Measurements from ENCODE around the gene RCN2.
A peak's percentile ranks its signal among the peaks of the same experiment; 100 is the strongest.

RCN2 gene

DNA sequence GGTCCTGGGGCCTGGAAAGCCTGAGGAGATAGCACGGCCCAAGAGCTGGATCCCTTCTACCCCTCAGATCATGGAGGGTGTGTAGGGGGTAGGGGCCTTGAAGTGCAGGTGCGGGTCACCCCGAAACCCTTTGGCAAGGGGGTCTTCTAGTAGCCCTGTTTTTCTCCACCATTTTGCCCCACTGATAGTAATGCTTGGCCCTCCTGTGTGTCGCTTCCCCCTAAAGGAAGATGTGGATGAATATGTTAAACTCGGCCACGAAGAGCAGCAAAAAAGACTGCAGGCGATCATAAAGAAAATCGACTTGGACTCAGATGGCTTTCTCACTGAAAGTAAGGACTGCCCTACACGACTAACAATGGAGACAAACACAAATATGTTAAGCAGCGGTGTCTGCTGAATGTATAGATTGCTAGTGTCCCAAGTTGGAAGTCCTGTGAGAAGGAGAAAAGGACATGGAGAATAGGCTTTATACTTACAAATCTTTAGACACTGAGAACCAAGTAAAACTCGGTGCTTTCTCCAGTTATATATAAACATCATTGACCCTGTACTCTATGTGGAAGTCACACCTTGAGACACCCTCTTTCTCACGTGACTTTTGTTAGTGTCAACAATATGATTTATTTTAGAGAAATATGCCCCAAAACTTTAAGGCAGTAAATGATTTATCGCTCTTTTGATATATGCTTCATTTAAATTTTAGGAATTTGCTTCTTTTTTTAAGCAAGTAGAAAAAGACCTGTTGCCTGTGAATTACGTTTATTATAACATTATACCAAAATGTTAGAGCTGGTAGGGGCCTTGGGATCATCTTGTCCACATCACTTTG lies 802 bp downstream of the RCN2 start:
- Histone ChIP-seq H3K4me3 (ENCODE audit: low read length) (peak overlapping the region; percentile 93), H3K9me3 (ENCODE audit: control insufficient read depth, insufficient read depth, low read length) (no peaks in the 10 kb centered on the region), H3K27me3 (ENCODE audit: control insufficient read depth, insufficient read depth, low read length) (no peaks in the 10 kb centered on the region), H3K36me3 (ENCODE audit: control insufficient read depth, insufficient read depth, low read length) (peaks cover 12% of the 10 kb centered on the region; the same call in 1 of the 2 replicates), H3K27ac (ENCODE audit: low read length) (no peak overlapping the region), H3K4me1 (ENCODE audit: control insufficient read depth, insufficient read depth, low read length) (no peaks in the 10 kb centered on the region)
- DNase-seq (ENCODE audit: low read depth, low spot score): no peak
- WGBS (ENCODE audit: insufficient coverage, insufficient read length): no CpG with 5 or more reads among the region's 14 CpGs

DNA sequence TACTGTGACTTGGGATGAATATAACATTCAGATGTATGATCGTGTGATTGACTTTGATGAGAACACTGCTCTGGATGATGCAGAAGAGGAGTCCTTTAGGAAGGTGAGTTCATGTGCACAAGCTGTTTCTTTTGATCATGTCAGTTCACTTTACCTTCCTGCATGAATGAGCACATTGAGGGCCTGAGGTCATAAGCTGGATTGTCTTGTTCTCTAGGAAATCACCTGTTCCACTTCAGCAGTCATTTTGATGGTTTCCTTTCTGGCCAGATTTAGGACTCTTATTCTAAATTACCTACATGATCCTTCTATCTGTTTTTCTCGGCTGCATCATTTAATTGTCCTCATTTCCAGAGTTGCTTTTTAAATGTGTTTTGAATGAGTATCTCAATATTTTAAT lies 4.1 kb downstream of the RCN2 start:
- Histone ChIP-seq H3K27me3 (ENCODE audit: control insufficient read depth, insufficient read depth, low read length) (no peaks in the 10 kb centered on the region), H3K27ac (ENCODE audit: low read length) (no peak overlapping the region), H3K36me3 (ENCODE audit: control insufficient read depth, insufficient read depth, low read length) (peaks cover 16% of the 10 kb centered on the region; the same call in 1 of the 2 replicates), H3K4me1 (ENCODE audit: control insufficient read depth, insufficient read depth, low read length) (no peaks in the 10 kb centered on the region), H3K9me3 (ENCODE audit: control insufficient read depth, insufficient read depth, low read length) (no peaks in the 10 kb centered on the region), H3K4me3 (ENCODE audit: low read length) (no peak overlapping the region)
- no CpG with 5 or more reads among the region's 2 CpGs for WGBS (ENCODE audit: insufficient coverage, insufficient read length)
- no peak for DNase-seq (ENCODE audit: low read depth, low spot score)

DNA sequence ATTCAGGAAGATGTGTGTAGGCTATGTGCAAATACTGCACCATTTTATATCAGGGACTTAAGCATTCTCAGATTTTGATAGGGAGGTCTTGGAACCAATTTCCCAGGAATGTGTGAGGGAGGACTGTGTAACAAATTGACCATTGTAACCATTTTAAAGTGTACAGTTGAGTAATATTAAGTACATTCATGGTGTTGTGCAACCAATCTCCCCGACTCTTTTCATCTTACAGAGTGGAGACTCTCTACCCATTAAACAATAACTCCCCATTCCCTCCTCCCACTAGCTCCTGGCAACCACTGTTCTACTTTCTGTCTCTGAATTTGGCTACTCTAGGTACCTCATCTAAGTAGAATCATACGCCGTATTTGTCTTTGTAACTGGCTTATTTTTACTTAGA lies 5.1 kb downstream of the RCN2 start:
- Histone ChIP-seq H3K27me3 (ENCODE audit: control insufficient read depth, insufficient read depth, low read length) (no peaks in the 10 kb centered on the region), H3K4me3 (ENCODE audit: low read length) (no peak overlapping the region), H3K4me1 (ENCODE audit: control insufficient read depth, insufficient read depth, low read length) (no peaks in the 10 kb centered on the region), H3K27ac (ENCODE audit: low read length) (no peak overlapping the region), H3K9me3 (ENCODE audit: control insufficient read depth, insufficient read depth, low read length) (no peaks in the 10 kb centered on the region), H3K36me3 (ENCODE audit: control insufficient read depth, insufficient read depth, low read length) (peaks cover 16% of the 10 kb centered on the region; the same call in 1 of the 2 replicates)
- no peak for DNase-seq (ENCODE audit: low read depth, low spot score)
- no CpG with 5 or more reads among the region's 3 CpGs for WGBS (ENCODE audit: insufficient coverage, insufficient read length)

DNA sequence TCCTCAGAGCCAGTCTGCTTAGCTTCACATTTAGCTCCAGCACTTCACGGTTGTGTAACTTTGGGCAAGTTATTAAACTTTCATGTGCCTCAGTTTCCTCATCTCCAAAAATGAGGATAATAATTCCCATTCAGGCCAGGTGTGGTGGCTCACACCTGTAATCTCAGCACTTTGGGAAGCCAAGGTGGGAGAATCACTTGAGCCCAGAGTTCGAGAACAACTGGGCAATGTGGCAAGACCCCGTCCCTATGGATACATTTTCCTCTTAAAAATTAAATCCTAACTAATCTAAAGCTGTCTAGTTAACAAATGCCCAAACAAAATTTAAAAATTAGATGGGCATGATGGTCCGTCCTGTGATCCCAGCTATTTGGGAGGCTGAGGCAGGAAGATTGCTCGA lies 7.2 kb downstream of the RCN2 start:
- DNase-seq (ENCODE audit: low read depth, low spot score): no peak
- WGBS (ENCODE audit: insufficient coverage, insufficient read length): no CpG with 5 or more reads among the region's 5 CpGs

DNA sequence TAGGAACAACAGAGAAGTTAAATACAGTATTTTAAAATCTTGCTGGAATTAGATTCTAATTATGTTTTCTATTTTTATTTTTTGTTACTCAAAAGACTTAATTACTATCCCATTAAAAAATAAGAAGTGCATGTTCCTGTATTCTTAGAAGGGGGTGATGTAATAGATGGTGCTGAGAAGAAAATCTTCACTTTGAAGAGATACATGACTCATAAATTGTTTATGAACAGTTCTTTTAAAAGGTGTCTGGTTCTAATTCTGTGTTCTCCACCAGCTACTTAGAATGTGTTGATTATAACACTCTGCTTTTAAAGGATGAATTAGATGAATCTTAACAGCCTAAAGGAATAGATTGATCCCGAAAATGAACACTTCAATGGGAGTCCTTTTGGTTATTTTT lies 8.2 kb downstream of the RCN2 start:
- no peak overlapping the region for H3K27ac ChIP-seq (ENCODE audit: low read length)
- no CpG with 5 or more reads among the region's 1 CpG for WGBS (ENCODE audit: insufficient coverage, insufficient read length)
- no peaks in the 10 kb centered on the region for H3K27me3 ChIP-seq (ENCODE audit: control insufficient read depth, insufficient read depth, low read length)
- DNase-seq (ENCODE audit: low read depth, low spot score): no peak
- no peak overlapping the region for H3K4me3 ChIP-seq (ENCODE audit: low read length)
- peaks cover 16% of the 10 kb centered on the region; the same call in 1 of the 2 replicates for H3K36me3 ChIP-seq (ENCODE audit: control insufficient read depth, insufficient read depth, low read length)
- no peaks in the 10 kb centered on the region for H3K4me1 ChIP-seq (ENCODE audit: control insufficient read depth, insufficient read depth, low read length)
- H3K9me3 ChIP-seq (ENCODE audit: control insufficient read depth, insufficient read depth, low read length): no peaks in the 10 kb centered on the region

More for the DNA sequence above, 7.2 kb downstream of the RCN2 start:
- Histone ChIP-seq H3K27me3 (ENCODE audit: control insufficient read depth, insufficient read depth, low read length) (no peaks in the 10 kb centered on the region), H3K4me1 (ENCODE audit: control insufficient read depth, insufficient read depth, low read length) (no peaks in the 10 kb centered on the region), H3K27ac (ENCODE audit: low read length) (no peak overlapping the region), H3K36me3 (ENCODE audit: control insufficient read depth, insufficient read depth, low read length) (peaks cover 16% of the 10 kb centered on the region; the same call in 1 of the 2 replicates), H3K9me3 (ENCODE audit: control insufficient read depth, insufficient read depth, low read length) (no peaks in the 10 kb centered on the region), H3K4me3 (ENCODE audit: low read length) (no peak overlapping the region)

DNA sequence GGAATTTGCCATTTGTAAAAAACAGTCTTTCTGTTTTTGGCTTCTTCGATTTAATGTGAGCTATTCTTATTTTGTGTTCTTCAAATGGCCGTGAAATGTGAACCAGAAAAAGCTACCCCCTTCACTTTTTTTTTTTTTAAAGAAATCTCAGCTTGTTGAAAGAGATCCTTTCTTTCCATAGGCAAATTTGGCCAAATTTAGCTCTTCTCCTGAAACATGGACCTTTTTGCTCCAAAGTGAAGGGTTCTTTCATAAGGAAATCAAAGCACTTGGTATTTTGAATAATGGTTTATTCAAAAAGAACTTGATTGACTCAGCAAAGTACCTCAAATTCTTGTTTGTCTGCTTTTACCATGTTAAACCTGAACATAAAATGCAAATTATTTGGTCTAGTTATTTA lies 10.1 kb downstream of the RCN2 start:
- peaks cover 9% of the 10 kb centered on the region; the same call in 1 of the 2 replicates for H3K36me3 ChIP-seq (ENCODE audit: control insufficient read depth, insufficient read depth, low read length)
- no peaks in the 10 kb centered on the region for H3K9me3 ChIP-seq (ENCODE audit: control insufficient read depth, insufficient read depth, low read length)
- H3K4me1 ChIP-seq (ENCODE audit: control insufficient read depth, insufficient read depth, low read length): no peaks in the 10 kb centered on the region
- no peak overlapping the region for H3K27ac ChIP-seq (ENCODE audit: low read length)
- DNase-seq (ENCODE audit: low read depth, low spot score): no peak
- WGBS (ENCODE audit: insufficient coverage, insufficient read length): no CpG with 5 or more reads among the region's 2 CpGs
- H3K27me3 ChIP-seq (ENCODE audit: control insufficient read depth, insufficient read depth, low read length): no peaks in the 10 kb centered on the region
- H3K4me3 ChIP-seq (ENCODE audit: low read length): no peak overlapping the region

DNA sequence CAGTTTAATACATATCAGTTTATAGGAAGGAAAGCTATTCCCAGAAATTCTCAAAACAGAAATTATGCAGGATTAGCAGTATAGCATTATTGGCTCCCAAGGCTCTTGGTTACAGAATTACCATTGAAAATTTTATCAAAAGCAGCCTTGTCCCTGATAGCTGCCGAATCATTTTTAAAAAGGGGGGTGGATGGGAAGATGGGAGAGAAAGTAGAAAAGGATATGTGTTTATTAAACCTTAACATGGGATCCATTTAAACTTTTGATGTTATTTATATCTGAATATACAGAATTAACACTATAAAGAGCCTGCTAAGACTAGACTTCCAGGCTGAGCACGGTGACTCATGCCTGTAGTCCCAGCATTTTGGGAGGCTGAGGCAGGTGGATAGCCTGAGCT lies 10.8 kb downstream of the RCN2 start:
- no CpG with 5 or more reads among the region's 2 CpGs for whole genome bisulfite sequencing (ENCODE audit: insufficient coverage, insufficient read length)
- DNase-seq (ENCODE audit: low read depth, low spot score): no peak
- Histone ChIP-seq H3K27ac (ENCODE audit: low read length) (no peak overlapping the region), H3K9me3 (ENCODE audit: control insufficient read depth, insufficient read depth, low read length) (no peaks in the 10 kb centered on the region), H3K36me3 (ENCODE audit: control insufficient read depth, insufficient read depth, low read length) (peaks cover 7% of the 10 kb centered on the region; the same call in 1 of the 2 replicates), H3K4me1 (ENCODE audit: control insufficient read depth, insufficient read depth, low read length) (no peaks in the 10 kb centered on the region), H3K4me3 (ENCODE audit: low read length) (no peak overlapping the region), H3K27me3 (ENCODE audit: control insufficient read depth, insufficient read depth, low read length) (no peaks in the 10 kb centered on the region)

DNA sequence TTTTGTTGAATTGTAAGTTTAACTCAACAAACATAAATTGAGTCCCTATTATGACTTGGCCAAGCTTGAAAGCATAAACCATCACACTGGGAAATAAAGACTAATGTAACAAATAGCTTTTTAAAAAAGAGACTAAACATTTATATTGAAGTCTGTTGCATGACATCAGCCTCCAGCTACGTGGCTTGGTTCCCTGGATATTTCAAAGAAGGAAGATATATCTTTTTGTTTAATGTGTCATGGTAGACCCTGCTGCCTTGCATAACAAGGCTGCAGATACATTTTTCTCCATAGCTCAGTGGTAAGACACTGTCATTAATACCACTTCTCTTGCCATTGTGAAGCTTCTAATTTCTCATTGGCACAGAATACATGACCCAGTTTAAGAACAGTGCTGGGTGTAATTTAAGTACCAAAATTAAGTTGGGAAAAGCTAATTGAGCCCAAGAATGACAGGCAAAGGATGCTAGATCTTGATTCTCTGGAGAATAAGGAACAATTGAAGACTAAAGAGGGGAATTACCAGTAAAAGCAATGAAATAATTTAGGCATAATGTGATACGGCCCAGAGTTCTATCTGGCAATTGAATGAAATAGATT lies 14.0 kb downstream of the RCN2 start:
- DNase-seq (ENCODE audit: low read depth, low spot score): no peak
- no peak overlapping the region for H3K27ac ChIP-seq (ENCODE audit: low read length)
- no peaks in the 10 kb centered on the region for H3K4me1 ChIP-seq (ENCODE audit: control insufficient read depth, insufficient read depth, low read length)
- no peak overlapping the region for H3K4me3 ChIP-seq (ENCODE audit: low read length)
- peaks cover 3% of the 10 kb centered on the region; the same call in 1 of the 2 replicates for H3K36me3 ChIP-seq (ENCODE audit: control insufficient read depth, insufficient read depth, low read length)
- H3K9me3 ChIP-seq (ENCODE audit: control insufficient read depth, insufficient read depth, low read length): no peaks in the 10 kb centered on the region
- no peaks in the 10 kb centered on the region for H3K27me3 ChIP-seq (ENCODE audit: control insufficient read depth, insufficient read depth, low read length)
- no CpG with 5 or more reads among the region's 2 CpGs for WGBS (ENCODE audit: insufficient coverage, insufficient read length)

DNA sequence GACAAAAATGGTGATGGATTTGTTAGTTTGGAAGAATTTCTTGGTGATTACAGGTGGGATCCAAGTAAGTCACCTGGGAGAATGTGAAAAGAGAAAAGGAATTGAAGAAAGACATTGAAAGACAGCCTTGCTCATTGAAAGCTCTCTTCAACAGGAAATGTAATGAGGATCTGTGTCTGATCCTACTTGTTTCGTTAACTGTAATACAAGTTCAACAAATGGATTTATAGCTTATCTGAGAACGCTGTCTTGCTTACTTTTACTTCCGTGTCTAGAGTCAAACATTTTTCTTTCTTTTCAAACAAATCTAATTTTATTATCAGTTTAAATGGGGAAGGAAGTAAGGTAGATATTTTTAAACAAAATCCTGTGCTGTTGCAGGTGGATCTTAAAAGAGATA lies 15.9 kb downstream of the RCN2 start:
- Histone ChIP-seq H3K36me3 (ENCODE audit: control insufficient read depth, insufficient read depth, low read length) (peaks cover 3% of the 10 kb centered on the region; the same call in 1 of the 2 replicates), H3K4me1 (ENCODE audit: control insufficient read depth, insufficient read depth, low read length) (no peaks in the 10 kb centered on the region), H3K4me3 (ENCODE audit: low read length) (no peak overlapping the region), H3K27me3 (ENCODE audit: control insufficient read depth, insufficient read depth, low read length) (no peaks in the 10 kb centered on the region), H3K27ac (ENCODE audit: low read length) (no peak overlapping the region), H3K9me3 (ENCODE audit: control insufficient read depth, insufficient read depth, low read length) (no peaks in the 10 kb centered on the region)
- no peak for DNase-seq (ENCODE audit: low read depth, low spot score)
- WGBS (ENCODE audit: insufficient coverage, insufficient read length): no CpG with 5 or more reads among the region's 3 CpGs

DNA sequence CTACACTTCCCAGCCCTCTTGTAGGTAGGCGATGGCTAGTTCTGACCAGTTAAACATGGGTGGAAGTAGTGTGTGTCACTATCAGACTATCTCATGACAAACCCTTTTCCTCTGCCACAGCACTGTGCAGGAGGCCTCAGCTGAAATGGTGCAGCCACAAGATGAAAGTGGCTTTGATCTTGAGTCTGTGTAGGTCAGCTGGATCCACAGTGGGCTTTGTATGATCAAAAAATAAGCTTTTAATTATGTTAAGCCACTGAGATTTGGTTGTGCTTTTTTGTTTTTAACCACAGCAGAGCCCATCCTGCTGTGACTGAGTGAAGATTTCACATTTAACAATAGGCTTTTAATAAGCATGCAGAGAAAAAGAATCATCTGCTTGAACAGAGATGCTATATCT lies 19.7 kb downstream of the RCN2 start:
- H3K27ac ChIP-seq (ENCODE audit: low read length): no peak overlapping the region
- H3K27me3 ChIP-seq (ENCODE audit: control insufficient read depth, insufficient read depth, low read length): no peaks in the 10 kb centered on the region
- no peak overlapping the region for H3K4me3 ChIP-seq (ENCODE audit: low read length)
- no peak for DNase-seq (ENCODE audit: low read depth, low spot score)
- H3K4me1 ChIP-seq (ENCODE audit: control insufficient read depth, insufficient read depth, low read length): no peaks in the 10 kb centered on the region
- no peaks in the 10 kb centered on the region; the same call in 1 of the 2 replicates for H3K36me3 ChIP-seq (ENCODE audit: control insufficient read depth, insufficient read depth, low read length)
- no peaks in the 10 kb centered on the region for H3K9me3 ChIP-seq (ENCODE audit: control insufficient read depth, insufficient read depth, low read length)
- no CpG with 5 or more reads among the region's 1 CpG for WGBS (ENCODE audit: insufficient coverage, insufficient read length)

Measured in iPS DF 6.9 (cell line).